Measurements from ENCODE around the gene NUB1.
"Not testable (repeated sequence)": the region's sequence is repeated elsewhere in the genome, so short reads cannot be mapped to it uniquely, and the experiment has no call there.

The NUB1 gene

GRCh38 chr7:151341357-151342101 is at the start of gene NUB1:
TSS of gene NUB1 (plus strand) at chr7:151341812. CDS start at chr7:151345350, 3,538 bp downstream.
- DNase-seq = peak; percentile 51

- no peak for DNase-seq
Measured at GRCh38 chr7:151292850-151293249, 48.8 kb upstream of the NUB1 start.

- no peak for DNase-seq
Measured at GRCh38 chr7:151296202-151296992, 45.2 kb upstream of the NUB1 start.

DNA sequence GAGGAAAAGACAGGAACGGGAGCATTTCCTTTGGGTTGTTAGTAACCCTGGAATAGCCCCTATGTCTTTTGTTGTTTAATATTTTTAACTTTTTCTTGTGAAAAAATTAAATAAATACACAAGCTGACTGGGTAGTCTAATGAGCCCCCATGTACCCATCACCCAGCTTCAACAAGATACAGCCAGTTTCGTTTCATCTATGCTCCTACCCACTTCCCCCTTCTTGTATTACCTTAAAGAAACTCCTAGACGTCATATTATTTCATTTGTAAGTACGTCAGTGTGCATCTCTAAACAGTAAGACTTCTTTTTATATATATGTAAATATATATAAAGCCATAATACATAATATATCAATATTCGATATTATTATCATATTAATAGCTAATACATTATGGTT is 42.8 kb upstream of the NUB1 start:
- no peak for DNase-seq

DNA sequence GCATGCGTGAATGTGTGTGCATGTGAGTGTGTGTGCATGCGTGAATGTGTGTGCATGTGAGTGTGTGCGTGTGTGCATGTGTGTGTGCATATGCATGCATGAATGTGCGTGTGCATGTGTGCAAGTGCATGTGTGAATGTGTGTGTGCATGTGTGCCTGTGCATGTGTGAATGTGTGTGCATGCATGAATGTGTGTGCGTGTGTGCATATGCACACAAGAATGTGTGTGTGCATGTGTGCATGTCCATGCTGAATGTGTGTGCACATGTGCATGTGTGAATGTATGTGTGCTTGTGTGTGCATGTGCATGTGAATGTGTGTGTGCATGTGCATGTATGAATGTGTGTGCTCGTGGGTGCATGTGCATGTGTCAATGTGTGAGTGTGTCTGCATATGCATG is 42.1 kb upstream of the NUB1 start:
- no peak for DNase-seq

- DNase-seq = no peak
Measured at GRCh38 chr7:151299940-151300645, 41.5 kb upstream of the NUB1 start.

- DNase-seq = no peak
Measured at GRCh38 chr7:151301471-151302462, 39.8 kb upstream of the NUB1 start.

DNA sequence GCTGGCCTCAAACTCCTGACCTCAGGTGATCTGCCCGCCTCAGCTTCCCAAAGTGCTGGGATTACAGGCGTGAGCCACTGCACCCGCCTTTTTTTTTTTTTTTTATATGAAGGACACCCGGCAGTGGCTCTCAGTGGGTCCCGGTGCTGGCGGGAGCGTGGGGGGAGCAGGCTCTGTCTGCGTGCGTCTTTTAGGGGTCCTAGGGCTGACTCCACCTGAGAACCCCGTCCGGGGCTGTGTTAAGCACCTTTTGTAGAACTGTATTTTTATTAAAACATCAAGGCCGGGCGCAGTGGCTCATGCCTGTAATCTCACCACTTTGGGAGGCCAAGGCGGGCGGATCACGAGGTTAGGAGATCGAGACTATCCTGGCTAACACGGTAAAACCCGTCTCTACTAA is 37.4 kb upstream of the NUB1 start:
- DNase-seq = not testable (repeated sequence)

DNA sequence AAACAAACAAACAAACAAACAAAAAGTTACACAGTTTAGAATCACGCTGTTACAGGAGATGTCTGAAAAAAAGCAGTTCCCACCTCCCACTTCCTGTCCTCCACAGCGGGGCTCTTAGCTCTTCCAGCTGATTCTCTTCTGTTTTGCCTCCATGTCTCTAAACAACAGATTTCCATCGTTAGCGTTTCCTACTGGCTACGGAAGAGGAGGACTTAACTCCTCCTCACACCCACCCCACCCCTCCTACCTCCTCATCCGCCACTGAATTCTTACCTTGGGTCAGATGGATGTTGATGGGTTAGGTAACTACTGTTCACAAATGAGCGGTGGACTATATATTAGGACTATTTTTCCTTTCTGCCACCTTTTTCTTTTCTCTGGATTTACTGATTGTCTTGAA is 36.8 kb upstream of the NUB1 start:
- no peak for DNase-seq

DNA sequence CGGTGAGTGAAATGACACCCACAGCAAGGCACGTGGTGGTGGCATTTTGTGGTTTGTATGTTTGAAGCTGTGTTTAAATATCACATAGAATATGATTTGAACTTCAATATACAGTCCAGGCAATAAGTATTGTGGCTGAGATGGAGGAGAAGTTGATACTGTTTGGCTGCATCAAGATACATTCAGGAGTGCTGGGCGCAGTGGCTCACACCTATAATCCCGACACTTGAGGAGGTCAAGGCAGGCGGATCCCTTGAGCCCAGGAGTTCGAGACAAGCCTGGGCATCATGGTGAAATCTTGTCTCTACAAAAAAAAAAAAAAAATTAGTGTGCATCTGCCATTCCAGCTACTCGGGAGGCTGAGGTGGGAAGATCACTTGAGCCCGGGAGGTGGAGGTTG is 35.2 kb upstream of the NUB1 start:
- DNase-seq = no peak

GRCh38 chr7:151306860-151307259 is 34.8 kb upstream of the NUB1 start:
- DNase-seq = no peak

DNA sequence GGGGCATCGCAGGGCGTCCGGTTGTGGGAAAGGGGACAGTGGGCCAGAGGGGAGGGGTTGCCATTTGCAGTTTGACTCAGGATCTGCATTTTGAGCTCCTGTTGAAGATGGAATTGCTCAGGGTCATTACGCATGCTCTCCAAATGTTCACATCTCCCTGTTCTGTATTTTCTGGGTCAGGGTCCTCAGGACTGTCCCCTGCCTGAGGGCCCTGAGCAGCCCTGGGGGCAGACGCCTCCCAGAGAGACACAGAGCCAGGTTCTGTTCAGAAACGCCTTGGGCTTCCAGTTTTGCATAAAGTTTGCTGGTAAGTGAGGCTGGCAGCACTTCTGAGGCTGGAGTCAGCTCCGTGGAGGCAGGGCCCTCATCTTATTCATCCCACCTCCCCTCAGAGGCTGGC is 34.1 kb upstream of the NUB1 start:
- no peak for DNase-seq

GRCh38 chr7:151308256-151308655 is 33.4 kb upstream of the NUB1 start:
- DNase-seq = no peak

- DNase-seq = no peak
Measured at GRCh38 chr7:151308791-151309190, 32.8 kb upstream of the NUB1 start.

- no peak for DNase-seq
Measured at GRCh38 chr7:151309311-151309710, 32.3 kb upstream of the NUB1 start.

DNA sequence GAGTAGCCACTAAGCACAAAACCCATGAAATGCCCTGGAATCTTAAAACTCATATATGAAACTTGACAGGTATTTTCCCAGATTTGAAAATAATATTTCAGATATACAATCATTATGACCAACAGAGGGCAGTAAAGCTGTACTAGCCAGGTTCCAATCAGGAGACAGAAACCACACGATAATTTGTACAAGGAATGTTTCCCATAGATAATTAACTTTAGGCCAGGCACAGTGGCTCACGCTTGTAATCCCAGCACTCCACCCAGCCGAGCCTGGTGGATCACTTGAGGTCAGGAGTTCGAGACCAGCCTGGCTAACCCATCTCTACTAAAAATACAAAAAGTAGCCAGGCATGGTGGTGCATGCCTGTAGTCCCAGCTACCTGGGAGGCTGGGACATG is 31.0 kb upstream of the NUB1 start:
- DNase-seq = no peak

DNA sequence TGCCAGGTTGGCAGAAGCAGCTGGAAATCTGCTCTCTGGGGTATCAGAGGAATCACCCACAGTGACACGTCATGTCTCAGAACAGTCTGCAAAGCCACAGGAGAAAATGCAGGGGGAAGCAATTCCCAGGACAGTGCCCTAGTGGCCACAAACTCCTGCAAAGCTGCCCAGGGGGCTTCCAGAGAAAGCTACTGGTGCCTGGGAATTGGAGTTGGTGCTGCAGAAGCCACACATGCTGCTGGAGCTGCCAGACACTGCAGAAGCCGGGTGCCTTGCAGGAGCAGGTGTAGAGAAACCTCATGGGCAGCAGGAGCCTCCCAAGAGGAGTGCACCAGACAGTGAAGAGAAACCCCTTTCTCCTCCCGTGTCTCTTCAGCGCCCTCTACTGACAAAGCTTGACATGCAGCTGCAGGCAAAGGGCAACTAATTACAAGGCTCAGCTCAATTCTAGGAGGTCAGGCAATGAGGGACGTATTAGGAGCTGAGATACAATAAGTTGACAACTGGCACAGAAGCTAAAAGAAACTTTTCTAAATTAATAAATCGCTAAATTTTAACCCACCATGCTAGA is 30.2 kb upstream of the NUB1 start:
- no peak for DNase-seq

DNA sequence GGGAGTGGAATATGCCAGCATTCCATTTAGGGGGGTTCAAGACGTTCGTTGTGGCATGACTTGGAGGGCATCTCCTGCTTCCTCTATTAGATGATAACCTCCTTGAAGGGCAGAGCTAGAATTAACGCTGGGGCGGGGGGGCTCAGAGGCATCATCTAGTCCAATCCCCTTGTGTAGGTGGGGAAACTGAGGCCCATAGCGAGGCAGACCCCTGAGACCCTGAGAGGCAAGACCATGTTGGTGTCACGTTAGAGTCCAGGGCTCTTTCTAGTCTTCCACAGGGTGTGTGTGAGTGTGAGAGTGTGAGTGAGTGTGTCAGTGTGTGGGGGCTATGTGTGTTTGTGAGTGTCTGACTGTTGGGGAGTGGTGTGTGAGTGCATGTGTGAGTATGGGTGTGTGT is 29.3 kb upstream of the NUB1 start:
- no peak for DNase-seq

DNA sequence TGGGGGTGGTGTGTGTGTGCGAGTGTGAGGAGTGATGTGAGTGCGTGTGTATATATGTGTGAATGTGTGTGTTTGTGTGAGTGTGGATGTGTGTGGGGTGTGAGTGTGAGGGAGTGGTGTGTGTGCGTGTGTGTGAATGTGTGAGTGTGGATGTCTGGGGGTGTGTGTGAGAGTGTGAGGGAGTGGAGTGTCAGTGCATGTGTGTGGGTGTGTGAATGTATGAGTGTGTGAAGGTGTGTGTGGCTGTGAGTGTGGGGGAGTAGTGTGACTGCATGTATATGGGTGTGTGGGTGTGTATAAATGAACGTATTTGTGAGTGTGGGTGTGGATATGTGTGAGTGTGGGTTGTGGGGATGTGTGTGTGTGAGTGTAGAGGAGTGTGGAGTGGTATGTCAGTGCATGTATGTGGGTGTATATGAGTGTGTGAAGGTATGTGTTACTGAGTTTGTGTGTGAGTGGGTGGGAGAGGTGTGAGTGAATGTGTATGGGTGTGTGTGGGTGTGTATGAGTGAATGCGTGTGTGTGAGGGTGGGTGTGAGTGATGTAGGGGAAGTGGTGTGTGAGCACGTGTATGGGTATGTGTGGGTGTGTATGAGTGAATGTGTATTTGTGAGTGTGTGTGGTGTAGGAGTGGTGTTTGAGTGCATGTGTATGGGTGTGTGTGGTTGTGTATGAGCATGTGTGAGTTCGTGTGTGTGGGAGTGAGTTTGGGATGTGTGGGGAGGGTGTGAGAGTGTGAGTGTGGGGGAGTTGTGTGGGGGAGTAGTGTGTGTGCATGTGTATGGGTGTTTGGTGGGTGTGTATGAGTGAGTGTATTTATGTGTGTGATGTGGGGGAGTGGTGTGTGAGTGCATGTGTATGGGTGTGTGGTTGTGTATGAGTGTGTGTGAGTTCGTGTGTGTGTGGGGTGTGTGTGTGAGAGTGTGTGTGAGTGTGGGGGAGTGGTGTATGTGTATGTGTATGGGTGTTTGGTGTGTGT is 28.5 kb upstream of the NUB1 start:
- DNase-seq = no peak

DNA sequence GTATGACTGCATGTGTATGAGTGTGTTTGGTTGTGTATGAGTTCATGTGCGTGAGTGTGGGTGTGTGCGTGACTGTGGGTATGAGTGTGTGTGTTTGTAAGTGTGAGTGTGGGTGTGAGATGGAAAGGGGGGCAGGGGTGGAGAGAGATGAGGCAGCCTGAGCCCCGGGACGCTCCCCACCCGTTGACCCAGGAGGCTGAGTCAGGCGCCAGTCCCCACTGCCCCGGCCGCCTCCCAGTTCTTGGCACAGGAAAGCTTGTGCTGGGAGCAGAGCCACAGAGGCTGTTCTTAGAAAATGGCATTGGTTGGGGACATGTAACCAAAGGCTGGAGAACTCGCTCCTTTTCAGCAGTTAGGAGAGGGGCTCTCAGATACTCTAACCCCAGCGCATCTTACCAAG is 27.8 kb upstream of the NUB1 start:
- DNase-seq = peak; percentile 12

- no peak for DNase-seq
Measured at GRCh38 chr7:151314401-151314800, 27.2 kb upstream of the NUB1 start.

All from GOT3 (cell line).